ENCODE measurements around the gene DYDC2.

GRCh38 chr10:80322158-80322557, 34.4 kb upstream of the DYDC2 start:
- no peak for TF ChIP-seq ZNF565 (CRISPR knock-in tag; conservative IDR thresholded peaks at IDR 0.05; ENCODE audit: low read depth)
- TF ChIP-seq CREB5 (CRISPR knock-in tag; IDR thresholded peaks at IDR 0.05; ENCODE audit: low read depth) = no peak
- TF ChIP-seq, protein P1, sequence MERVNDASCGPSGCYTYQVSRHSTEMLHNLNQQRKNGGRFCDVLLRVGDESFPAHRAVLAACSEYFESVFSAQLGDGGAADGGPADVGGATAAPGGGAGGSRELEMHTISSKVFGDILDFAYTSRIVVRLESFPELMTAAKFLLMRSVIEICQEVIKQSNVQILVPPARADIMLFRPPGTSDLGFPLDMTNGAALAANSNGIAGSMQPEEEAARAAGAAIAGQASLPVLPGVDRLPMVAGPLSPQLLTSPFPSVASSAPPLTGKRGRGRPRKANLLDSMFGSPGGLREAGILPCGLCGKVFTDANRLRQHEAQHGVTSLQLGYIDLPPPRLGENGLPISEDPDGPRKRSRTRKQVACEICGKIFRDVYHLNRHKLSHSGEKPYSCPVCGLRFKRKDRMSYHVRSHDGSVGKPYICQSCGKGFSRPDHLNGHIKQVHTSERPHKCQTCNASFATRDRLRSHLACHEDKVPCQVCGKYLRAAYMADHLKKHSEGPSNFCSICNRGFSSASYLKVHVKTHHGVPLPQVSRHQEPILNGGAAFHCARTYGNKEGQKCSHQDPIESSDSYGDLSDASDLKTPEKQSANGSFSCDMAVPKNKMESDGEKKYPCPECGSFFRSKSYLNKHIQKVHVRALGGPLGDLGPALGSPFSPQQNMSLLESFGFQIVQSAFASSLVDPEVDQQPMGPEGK (CRISPR knock-in tag; IDR thresholded peaks at IDR 0.05; ENCODE audit: borderline replicate concordance) = no peak
- TF ChIP-seq CSDC2 (CRISPR knock-in tag; IDR thresholded peaks at IDR 0.05) = no peak
- TF ChIP-seq RARB (CRISPR knock-in tag; IDR thresholded peaks at IDR 0.05) = no peak
- TF ChIP-seq ZFP3 (CRISPR knock-in tag; IDR thresholded peaks at IDR 0.05) = no peak
- no peak for TF ChIP-seq CSRNP3 (CRISPR knock-in tag; IDR thresholded peaks at IDR 0.05)
- no peak for TF ChIP-seq ZC3H10 (CRISPR knock-in tag; IDR thresholded peaks at IDR 0.05)
- no peak for TF ChIP-seq GLIS3 (CRISPR knock-in tag; IDR thresholded peaks at IDR 0.05)
- no peak for TF ChIP-seq PPARA (CRISPR knock-in tag; IDR thresholded peaks at IDR 0.05; ENCODE audit: borderline replicate concordance)
- TF ChIP-seq, protein P2, sequence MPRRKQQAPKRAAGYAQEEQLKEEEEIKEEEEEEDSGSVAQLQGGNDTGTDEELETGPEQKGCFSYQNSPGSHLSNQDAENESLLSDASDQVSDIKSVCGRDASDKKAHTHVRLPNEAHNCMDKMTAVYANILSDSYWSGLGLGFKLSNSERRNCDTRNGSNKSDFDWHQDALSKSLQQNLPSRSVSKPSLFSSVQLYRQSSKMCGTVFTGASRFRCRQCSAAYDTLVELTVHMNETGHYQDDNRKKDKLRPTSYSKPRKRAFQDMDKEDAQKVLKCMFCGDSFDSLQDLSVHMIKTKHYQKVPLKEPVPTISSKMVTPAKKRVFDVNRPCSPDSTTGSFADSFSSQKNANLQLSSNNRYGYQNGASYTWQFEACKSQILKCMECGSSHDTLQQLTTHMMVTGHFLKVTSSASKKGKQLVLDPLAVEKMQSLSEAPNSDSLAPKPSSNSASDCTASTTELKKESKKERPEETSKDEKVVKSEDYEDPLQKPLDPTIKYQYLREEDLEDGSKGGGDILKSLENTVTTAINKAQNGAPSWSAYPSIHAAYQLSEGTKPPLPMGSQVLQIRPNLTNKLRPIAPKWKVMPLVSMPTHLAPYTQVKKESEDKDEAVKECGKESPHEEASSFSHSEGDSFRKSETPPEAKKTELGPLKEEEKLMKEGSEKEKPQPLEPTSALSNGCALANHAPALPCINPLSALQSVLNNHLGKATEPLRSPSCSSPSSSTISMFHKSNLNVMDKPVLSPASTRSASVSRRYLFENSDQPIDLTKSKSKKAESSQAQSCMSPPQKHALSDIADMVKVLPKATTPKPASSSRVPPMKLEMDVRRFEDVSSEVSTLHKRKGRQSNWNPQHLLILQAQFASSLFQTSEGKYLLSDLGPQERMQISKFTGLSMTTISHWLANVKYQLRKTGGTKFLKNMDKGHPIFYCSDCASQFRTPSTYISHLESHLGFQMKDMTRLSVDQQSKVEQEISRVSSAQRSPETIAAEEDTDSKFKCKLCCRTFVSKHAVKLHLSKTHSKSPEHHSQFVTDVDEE (CRISPR knock-in tag; IDR thresholded peaks at IDR 0.05) = no peak
- no peak for TF ChIP-seq ZNF70 (CRISPR knock-in tag; IDR thresholded peaks at IDR 0.05)
